HepG2 (cell line): ENCODE data around the gene DENND10. TPM values are rescaled to one million over a fixed set of nuclear protein-coding genes. Genes with fewer than 3 reads are reported as not detected.

Source experiments
- CEBPB ChIP-seq: IDR thresholded peaks from 2 replicates; pipeline ENCODE4 v1.6.1; 2011; ENCODE audit warnings: low read depth, low read length, improper control_type of control experiment, borderline replicate concordance
- CENPX ChIP-seq: sonication (generic); formaldehyde crosslinking; IDR thresholded peaks from 2 replicates; pipeline ENCODE4 v1.9.0; 2021; ENCODE audit warnings: mild to moderate bottlenecking, missing genetic modification reagents, moderate library complexity
- HCFC1 ChIP-seq: fragments of 150-350 bp; IDR thresholded peaks from 2 replicates; pipeline ENCODE4 v1.6.1; 2014; ENCODE audit warnings: low read depth, low read length
- HOXA9 ChIP-seq: sonication (generic); formaldehyde crosslinking; IDR thresholded peaks from 2 replicates; pipeline ENCODE4 v1.8.1; 2022; ENCODE audit warnings: missing genetic modification reagents, mild to moderate bottlenecking, moderate library complexity, borderline replicate concordance
- ISL2 ChIP-seq: sonication (generic); formaldehyde crosslinking; IDR thresholded peaks from 2 replicates; pipeline ENCODE4 v1.5.0; 2020; ENCODE audit warnings: missing genetic modification reagents
- KLF13 ChIP-seq: sonication (generic); formaldehyde crosslinking; IDR thresholded peaks from 2 replicates; pipeline ENCODE4 v1.4.0; 2020; ENCODE audit warnings: mild to moderate bottlenecking, missing genetic modification reagents
- MAFG ChIP-seq: sonication (generic); formaldehyde crosslinking; IDR thresholded peaks from 2 replicates; pipeline ENCODE4 v1.5.1; 2020; ENCODE audit warnings: mild to moderate bottlenecking, missing genetic modification reagents
- MYC ChIP-seq: sonication (generic); formaldehyde crosslinking; IDR thresholded peaks from 2 replicates; pipeline ENCODE4 v1.9.0; 2021; ENCODE audit warnings: missing genetic modification reagents, borderline replicate concordance
- NFRKB ChIP-seq: fragments of 450-650 bp; IDR thresholded peaks from 2 replicates; pipeline ENCODE4 v1.6.1; 2017
- PCBP1 ChIP-seq: fragments of 200-400 bp; formaldehyde crosslinking; IDR thresholded peaks from 2 replicates; pipeline ENCODE4 v1.6.1; 2017; ENCODE audit warnings: mild to moderate bottlenecking, low read depth, low read length, borderline replicate concordance
- PTBP1 ChIP-seq: fragments of 200-400 bp; formaldehyde crosslinking; IDR thresholded peaks from 2 replicates; pipeline ENCODE4 v1.6.1; 2018; ENCODE audit warnings: low read length, low read depth; ENCODE audit not compliant: poor library complexity, severe bottlenecking
- RARA ChIP-seq: IDR thresholded peaks from 2 replicates; pipeline ENCODE4 v1.6.1; 2016; ENCODE audit warnings: missing genetic modification reagents, missing compliant biosample characterization
- SMAD9 ChIP-seq: sonication (generic); formaldehyde crosslinking; IDR thresholded peaks from 2 replicates; pipeline ENCODE4 v1.5.1; 2020; ENCODE audit warnings: mild to moderate bottlenecking, missing genetic modification reagents
- ZBTB3 ChIP-seq: sonication (generic); formaldehyde crosslinking; IDR thresholded peaks from 2 replicates; pipeline ENCODE4 v1.4.0; 2020; ENCODE audit warnings: low read depth, mild to moderate bottlenecking, moderate library complexity, missing genetic modification reagents, borderline replicate concordance
- ZFP1 ChIP-seq: IDR thresholded peaks from 2 replicates; pipeline ENCODE4 v1.6.1; 2016
- ZFP41 ChIP-seq: sonication (generic); formaldehyde crosslinking; IDR thresholded peaks from 2 replicates; pipeline ENCODE4 v1.4.0; 2020; ENCODE audit warnings: mild to moderate bottlenecking, missing genetic modification reagents, borderline replicate concordance
- ZKSCAN8 ChIP-seq: IDR thresholded peaks from 2 replicates; pipeline ENCODE4 v1.6.1; 2016; ENCODE audit warnings: borderline replicate concordance, missing genetic modification reagents, missing compliant biosample characterization
- ZNF510 ChIP-seq: sonication (generic); formaldehyde crosslinking; IDR thresholded peaks from 2 replicates; pipeline ENCODE4 v1.4.0; 2020; ENCODE audit warnings: low read depth, mild to moderate bottlenecking, missing genetic modification reagents
- ZNF543 ChIP-seq: sonication (generic); formaldehyde crosslinking; IDR thresholded peaks from 2 replicates; pipeline ENCODE4 v1.4.0; 2020; ENCODE audit warnings: mild to moderate bottlenecking, missing genetic modification reagents
- ZNF552 ChIP-seq: sonication (generic); formaldehyde crosslinking; IDR thresholded peaks from 2 replicates; pipeline ENCODE4 v1.9.0; 2022; ENCODE audit warnings: missing genetic modification reagents, mild to moderate bottlenecking, borderline replicate concordance
- ZNF562 ChIP-seq: sonication (generic); formaldehyde crosslinking; IDR thresholded peaks from 2 replicates; pipeline ENCODE4 v1.8.0; 2022; ENCODE audit warnings: missing genetic modification reagents, borderline replicate concordance
- ZNF569 ChIP-seq: sonication (generic); formaldehyde crosslinking; IDR thresholded peaks from 2 replicates; pipeline ENCODE4 v1.5.0; 2020; ENCODE audit warnings: mild to moderate bottlenecking, missing genetic modification reagents, moderate library complexity, borderline replicate concordance
- ZNF605 ChIP-seq: sonication (generic); formaldehyde crosslinking; IDR thresholded peaks from 2 replicates; pipeline ENCODE4 v1.8.0; 2022; ENCODE audit warnings: mild to moderate bottlenecking, missing genetic modification reagents
- ZNF644 ChIP-seq: IDR thresholded peaks from 2 replicates; pipeline ENCODE4 v1.6.1; 2016; ENCODE audit warnings: low read depth
- ZNF7 ChIP-seq: IDR thresholded peaks from 2 replicates; pipeline ENCODE4 v1.6.1; 2016; ENCODE audit warnings: missing biosample characterization, missing genetic modification reagents
- polyA plus RNA-seq, 8 experiments: library from polyadenylated mRNA; depleted of rRNA in 3 of 8; stranded (reverse) in 7 of 8; unstranded in 1 of 8; fragments of >200 nt; fragmentation: Illumina TruSeq in 4 of 8; extraction: Trizol in 4 of 8; gene quantifications; 2 replicates each; pipeline versions ENCODE4 v1.2.1 to v1.2.3, GENCODE V29; 2011 to 2016; ENCODE audit warnings: low read depth in 4 of 8, missing spikeins in 1 of 8, mixed read lengths in 1 of 8; ENCODE audit not compliant: insufficient read depth in 1 of 8
- total RNA-seq, 5 experiments: library from RNA; depleted of rRNA; stranded (reverse); fragments of >200 nt; fragmentation: Illumina TruSeq; extraction: Trizol; gene quantifications; 2 replicates each; pipeline ENCODE4 v1.2.3, GENCODE V29; 2016; ENCODE audit warnings: low read depth in 1 of 5
- TF ChIP-seq, protein P1 (sequence below): IDR thresholded peaks from 2 replicates; pipeline ENCODE4 v1.6.1; 2016; ENCODE audit warnings: low read depth, control low read depth
- TF ChIP-seq, protein P2 (sequence below): sonication (generic); formaldehyde crosslinking; IDR thresholded peaks from 2 replicates; pipeline ENCODE4 v1.5.0; 2020; ENCODE audit warnings: missing genetic modification reagents
- TF ChIP-seq, protein P3 (sequence below): IDR thresholded peaks from 2 replicates; pipeline ENCODE4 v1.6.1; 2016; ENCODE audit warnings: mild to moderate bottlenecking

The DENND10 gene
- total and polyA plus RNA-seq, 2 of the 13 experiments (the other 11 are each of a cell fraction or from before 2014, with no cell fraction given) = 43.7 to 78.8 TPM

DNA sequence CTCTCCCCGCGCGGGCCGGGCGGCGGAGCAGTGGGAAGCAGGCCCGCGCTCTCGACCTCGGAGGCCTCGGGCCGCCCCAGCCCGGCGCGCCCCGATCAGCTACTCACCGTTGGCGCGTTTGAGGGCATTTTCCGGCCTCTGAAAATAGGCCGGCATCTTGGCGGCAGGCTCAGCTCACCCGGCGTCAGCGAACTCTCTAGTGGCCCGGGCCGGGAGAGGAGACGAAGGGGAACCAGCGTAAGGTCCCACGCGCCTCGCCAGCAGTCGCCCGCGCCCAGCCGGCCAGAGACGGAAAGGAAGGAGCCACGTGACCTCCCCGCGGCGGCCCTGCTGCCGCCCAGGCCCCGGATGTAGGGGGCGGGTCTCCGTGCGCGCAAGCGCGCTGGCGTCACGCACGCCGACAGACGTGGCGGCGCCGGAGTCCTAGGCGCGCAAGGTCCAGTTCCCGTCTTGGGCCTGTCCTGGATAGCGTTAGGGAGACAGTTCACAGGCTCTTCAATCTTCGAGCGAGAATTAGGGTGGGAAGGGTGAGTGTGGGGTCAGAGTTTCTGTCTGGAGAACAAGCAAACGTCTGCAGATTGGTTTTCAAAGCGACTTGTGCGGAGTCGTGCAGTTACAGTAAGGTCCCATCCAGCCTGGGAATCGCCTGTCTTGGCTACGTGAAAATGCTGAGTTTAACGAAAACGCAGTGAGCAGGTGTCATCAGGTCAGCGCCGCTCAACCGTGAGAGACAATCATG, 23.2 kb upstream of the DENND10 start, which contains the start of gene EIF3A (continued):
- TF ChIP-seq ZKSCAN8 (peak; percentile 66; the same call in 1 of the 2 replicates), HCFC1 (no peak; the same call in 1 of the 2 replicates), HOXA9 (CRISPR knock-in tag) (peak; percentile 56; the same call in 1 of the 2 replicates), ZNF644 (no peak), ZBTB3 (CRISPR knock-in tag) (peak; percentile 81), NFRKB (no peak), ZNF552 (peak; percentile 37; the same call in 1 of the 2 replicates), ZNF562 (CRISPR knock-in tag) (0 out of 2 replicates have a peak, but pooled peaks have one; percentile 13), ZNF543 (no peak), ZNF605 (peak; percentile 91), ZFP41 (no peak), MAFG (CRISPR knock-in tag) (no peak), RARA (0 out of 2 replicates have a peak, but pooled peaks have one; percentile 35), ZNF7 (no peak), ZNF569 (CRISPR knock-in tag) (no peak), ZFP1 (CRISPR knock-in tag) (no peak), ZNF510 (CRISPR knock-in tag) (no peak), KLF13 (CRISPR knock-in tag) (no peak), SMAD9 (CRISPR knock-in tag) (no peak), MYC (CRISPR knock-in tag) (peak; percentile 95), CENPX (CRISPR knock-in tag) (no peak), PCBP1 (no peak), ISL2 (CRISPR knock-in tag) (peak; percentile 56), PTBP1 (peak; percentile 19), CEBPB (no peak)
- TF ChIP-seq, protein P1, sequence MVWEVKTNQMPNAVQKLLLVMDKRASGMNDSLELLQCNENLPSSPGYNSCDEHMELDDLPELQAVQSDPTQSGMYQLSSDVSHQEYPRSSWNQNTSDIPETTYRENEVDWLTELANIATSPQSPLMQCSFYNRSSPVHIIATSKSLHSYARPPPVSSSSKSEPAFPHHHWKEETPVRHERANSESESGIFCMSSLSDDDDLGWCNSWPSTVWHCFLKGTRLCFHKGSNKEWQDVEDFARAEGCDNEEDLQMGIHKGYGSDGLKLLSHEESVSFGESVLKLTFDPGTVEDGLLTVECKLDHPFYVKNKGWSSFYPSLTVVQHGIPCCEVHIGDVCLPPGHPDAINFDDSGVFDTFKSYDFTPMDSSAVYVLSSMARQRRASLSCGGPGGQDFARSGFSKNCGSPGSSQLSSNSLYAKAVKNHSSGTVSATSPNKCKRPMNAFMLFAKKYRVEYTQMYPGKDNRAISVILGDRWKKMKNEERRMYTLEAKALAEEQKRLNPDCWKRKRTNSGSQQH (CRISPR knock-in tag) = peak; percentile 35
- TF ChIP-seq, protein P2, sequence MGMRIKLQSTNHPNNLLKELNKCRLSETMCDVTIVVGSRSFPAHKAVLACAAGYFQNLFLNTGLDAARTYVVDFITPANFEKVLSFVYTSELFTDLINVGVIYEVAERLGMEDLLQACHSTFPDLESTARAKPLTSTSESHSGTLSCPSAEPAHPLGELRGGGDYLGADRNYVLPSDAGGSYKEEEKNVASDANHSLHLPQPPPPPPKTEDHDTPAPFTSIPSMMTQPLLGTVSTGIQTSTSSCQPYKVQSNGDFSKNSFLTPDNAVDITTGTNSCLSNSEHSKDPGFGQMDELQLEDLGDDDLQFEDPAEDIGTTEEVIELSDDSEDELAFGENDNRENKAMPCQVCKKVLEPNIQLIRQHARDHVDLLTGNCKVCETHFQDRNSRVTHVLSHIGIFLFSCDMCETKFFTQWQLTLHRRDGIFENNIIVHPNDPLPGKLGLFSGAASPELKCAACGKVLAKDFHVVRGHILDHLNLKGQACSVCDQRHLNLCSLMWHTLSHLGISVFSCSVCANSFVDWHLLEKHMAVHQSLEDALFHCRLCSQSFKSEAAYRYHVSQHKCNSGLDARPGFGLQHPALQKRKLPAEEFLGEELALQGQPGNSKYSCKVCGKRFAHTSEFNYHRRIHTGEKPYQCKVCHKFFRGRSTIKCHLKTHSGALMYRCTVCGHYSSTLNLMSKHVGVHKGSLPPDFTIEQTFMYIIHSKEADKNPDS (CRISPR knock-in tag) = peak; percentile 81; the same call in 1 of the 2 replicates
- TF ChIP-seq, protein P3, sequence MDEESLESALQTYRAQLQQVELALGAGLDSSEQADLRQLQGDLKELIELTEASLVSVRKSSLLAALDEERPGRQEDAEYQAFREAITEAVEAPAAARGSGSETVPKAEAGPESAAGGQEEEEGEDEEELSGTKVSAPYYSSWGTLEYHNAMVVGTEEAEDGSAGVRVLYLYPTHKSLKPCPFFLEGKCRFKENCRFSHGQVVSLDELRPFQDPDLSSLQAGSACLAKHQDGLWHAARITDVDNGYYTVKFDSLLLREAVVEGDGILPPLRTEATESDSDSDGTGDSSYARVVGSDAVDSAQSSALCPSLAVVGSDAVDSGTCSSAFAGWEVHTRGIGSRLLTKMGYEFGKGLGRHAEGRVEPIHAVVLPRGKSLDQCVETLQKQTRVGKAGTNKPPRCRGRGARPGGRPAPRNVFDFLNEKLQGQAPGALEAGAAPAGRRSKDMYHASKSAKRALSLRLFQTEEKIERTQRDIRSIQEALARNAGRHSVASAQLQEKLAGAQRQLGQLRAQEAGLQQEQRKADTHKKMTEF = peak; percentile 75; the same call in 1 of the 2 replicates
